ENCODE results near the gene ZIC5.
"Not testable (repeated sequence)": the region's sequence is repeated elsewhere in the genome, so short reads cannot be mapped to it uniquely, and the experiment has no call there.

ZIC5 gene

DNA sequence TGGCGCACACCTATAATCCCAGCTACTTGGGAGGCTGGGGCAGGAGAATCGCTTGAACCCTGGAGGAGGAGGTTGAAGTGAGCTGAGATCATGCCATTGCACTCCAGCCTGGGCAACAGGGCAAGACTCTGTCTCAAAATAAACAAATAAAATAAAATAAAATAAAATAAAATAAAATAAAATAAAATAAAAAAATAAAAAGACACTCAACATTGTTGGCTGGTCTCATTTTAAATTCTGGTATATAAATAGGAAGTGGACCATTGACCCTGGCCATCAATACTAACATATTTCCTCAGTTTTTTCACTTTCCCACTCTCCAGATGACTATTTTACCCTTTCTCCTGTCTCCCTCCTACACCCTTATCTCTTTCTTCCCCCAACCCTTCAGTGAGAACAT is 26.1 kb downstream of the ZIC5 start:
- H3K4me1 ChIP-seq (ENCODE audit: control insufficient read depth, insufficient read depth, low read length); H3K27ac ChIP-seq (ENCODE audit: low read length); H3K9ac ChIP-seq (ENCODE audit: low read length in 2 of 2); H3K4me3 ChIP-seq (ENCODE audit: low read length in 2 of 2); H3K36me3 ChIP-seq (ENCODE audit: control insufficient read depth in 2 of 2, insufficient read depth in 2 of 2, low read length in 2 of 2); H3K9me3 ChIP-seq (ENCODE audit: control insufficient read depth in 2 of 2, low read length in 2 of 2): not testable (repeated sequence)
- peaks cover 10 to 17% of the 10 kb centered on the region in 2 donors for H3K27me3 ChIP-seq (ENCODE audit: control insufficient read depth in 1 of 2, insufficient read depth in 2 of 2, low read length in 2 of 2)

DNA sequence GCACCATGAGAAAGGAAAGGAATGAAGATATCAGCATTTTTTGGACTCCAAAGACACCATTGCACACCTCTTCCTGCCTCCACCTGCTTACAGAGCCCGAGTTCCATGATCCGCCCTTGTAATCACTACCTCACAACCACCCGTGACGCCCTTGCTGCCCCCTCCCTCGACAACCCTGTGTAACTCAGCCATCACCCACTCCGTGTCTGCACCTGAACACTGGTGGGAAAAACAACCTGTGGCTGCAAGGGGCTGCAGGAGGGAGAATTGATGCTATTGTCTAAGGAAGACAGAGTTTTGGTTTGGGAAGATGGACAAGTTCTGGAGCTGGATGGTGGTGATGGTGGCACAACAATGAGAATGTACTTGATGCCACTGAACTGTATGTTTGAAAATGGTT is 27.0 kb downstream of the ZIC5 start:
- no peak overlapping the region for H3K9ac ChIP-seq (ENCODE audit: low read length in 2 of 2)
- no peaks in the 10 kb centered on the region for H3K36me3 ChIP-seq (ENCODE audit: control insufficient read depth in 2 of 2, insufficient read depth in 2 of 2, low read length in 2 of 2)
- H3K27me3 ChIP-seq (ENCODE audit: control insufficient read depth in 1 of 2, insufficient read depth in 2 of 2, low read length in 2 of 2) = peaks cover 10 to 21% of the 10 kb centered on the region in 2 donors

DNA sequence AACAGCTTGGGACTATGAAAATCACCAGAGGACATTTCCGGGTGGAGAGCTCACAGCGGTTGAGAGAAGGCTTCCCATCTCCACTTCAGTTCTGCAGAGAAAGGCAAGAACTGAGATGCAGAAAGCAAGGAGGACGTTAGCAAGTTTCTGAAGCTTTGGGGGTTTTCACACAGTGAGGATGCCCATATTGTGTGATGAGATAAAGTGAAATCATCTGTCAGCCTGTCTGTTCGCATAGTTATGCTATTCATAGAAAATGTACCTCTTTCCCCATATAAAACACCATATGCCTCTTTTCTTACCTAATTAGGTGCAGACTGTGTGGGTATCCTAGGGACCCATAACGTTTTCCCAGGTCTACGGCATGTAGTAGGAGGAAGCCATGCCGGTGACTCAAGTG is 27.5 kb downstream of the ZIC5 start:
- no peaks in the 10 kb centered on the region for H3K36me3 ChIP-seq (ENCODE audit: control insufficient read depth in 2 of 2, insufficient read depth in 2 of 2, low read length in 2 of 2)
- no peak overlapping the region for H3K4me3 ChIP-seq (ENCODE audit: low read length in 2 of 2)
- H3K9me3 ChIP-seq (ENCODE audit: control insufficient read depth in 2 of 2, low read length in 2 of 2) = no peaks in the 10 kb centered on the region
- H3K27ac ChIP-seq (ENCODE audit: low read length) = no peak overlapping the region
- peaks cover 10 to 24% of the 10 kb centered on the region in 2 donors for H3K27me3 ChIP-seq (ENCODE audit: control insufficient read depth in 1 of 2, insufficient read depth in 2 of 2, low read length in 2 of 2)
- no peak overlapping the region for H3K9ac ChIP-seq (ENCODE audit: low read length in 2 of 2)
- no peaks in the 10 kb centered on the region for H3K4me1 ChIP-seq (ENCODE audit: control insufficient read depth, insufficient read depth, low read length)

More for the DNA sequence above, 27.0 kb downstream of the ZIC5 start:
- Histone ChIP-seq H3K4me1 (ENCODE audit: control insufficient read depth, insufficient read depth, low read length) (no peaks in the 10 kb centered on the region), H3K4me3 (ENCODE audit: low read length in 2 of 2) (no peak overlapping the region), H3K27ac (ENCODE audit: low read length) (no peak overlapping the region), H3K9me3 (ENCODE audit: control insufficient read depth in 2 of 2, low read length in 2 of 2) (no peaks in the 10 kb centered on the region)

DNA sequence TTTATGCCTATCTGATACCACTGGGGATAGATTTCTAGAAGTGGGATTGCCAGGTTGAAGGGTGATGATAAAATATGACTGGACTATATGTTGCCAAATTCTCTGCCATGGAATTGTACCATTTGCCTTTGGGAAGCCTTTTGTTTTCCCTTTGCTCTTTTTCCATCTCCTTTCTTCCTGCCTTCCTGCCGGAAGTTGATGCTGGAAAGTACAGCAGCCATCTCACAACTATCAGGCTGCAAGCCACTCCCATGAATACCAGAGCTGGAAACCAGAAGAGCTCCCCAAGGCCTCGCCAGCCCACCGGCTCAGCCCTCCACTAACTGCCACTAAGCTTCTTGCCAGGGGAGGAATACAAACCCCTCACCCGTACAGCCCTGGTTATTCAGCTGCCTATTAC is 29.7 kb downstream of the ZIC5 start:
- Histone ChIP-seq H3K9me3 (ENCODE audit: control insufficient read depth in 2 of 2, low read length in 2 of 2) (no peaks in the 10 kb centered on the region), H3K4me1 (ENCODE audit: control insufficient read depth, insufficient read depth, low read length) (no peaks in the 10 kb centered on the region), H3K27ac (ENCODE audit: low read length) (no peak overlapping the region), H3K36me3 (ENCODE audit: control insufficient read depth in 2 of 2, insufficient read depth in 2 of 2, low read length in 2 of 2) (no peaks in the 10 kb centered on the region), H3K4me3 (ENCODE audit: low read length in 2 of 2) (no peak overlapping the region), H3K27me3 (ENCODE audit: control insufficient read depth in 1 of 2, insufficient read depth in 2 of 2, low read length in 2 of 2) (peaks cover 8 to 30% of the 10 kb centered on the region in 2 donors), H3K9ac (ENCODE audit: low read length in 2 of 2) (no peak overlapping the region)

DNA sequence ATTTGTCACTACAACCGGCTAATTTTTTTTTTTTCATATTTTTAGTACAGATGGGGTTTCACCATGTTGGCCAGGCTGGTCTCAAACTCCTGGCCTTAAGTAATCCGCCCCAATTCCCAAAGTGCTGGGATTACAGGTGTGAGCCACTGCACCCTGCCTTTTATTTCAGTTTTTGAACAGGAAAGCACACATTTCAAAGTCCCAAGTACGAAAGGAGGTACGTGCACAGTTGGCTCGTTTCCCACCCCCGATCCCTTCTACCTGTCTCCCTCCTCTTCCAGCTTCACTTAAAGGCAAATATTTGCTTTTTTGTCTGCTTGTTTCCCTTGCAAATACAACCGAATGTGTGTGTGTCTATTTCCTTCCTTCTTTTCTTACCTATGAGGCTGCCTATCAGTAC is 30.5 kb downstream of the ZIC5 start:
- Histone ChIP-seq H3K36me3 (ENCODE audit: control insufficient read depth in 2 of 2, insufficient read depth in 2 of 2, low read length in 2 of 2) (no peaks in the 10 kb centered on the region), H3K4me3 (ENCODE audit: low read length in 2 of 2) (no peak overlapping the region), H3K9ac (ENCODE audit: low read length in 2 of 2) (no peak overlapping the region), H3K9me3 (ENCODE audit: control insufficient read depth in 2 of 2, low read length in 2 of 2) (no peaks in the 10 kb centered on the region), H3K4me1 (ENCODE audit: control insufficient read depth, insufficient read depth, low read length) (no peaks in the 10 kb centered on the region), H3K27me3 (ENCODE audit: control insufficient read depth in 1 of 2, insufficient read depth in 2 of 2, low read length in 2 of 2) (peaks cover 8 to 25% of the 10 kb centered on the region in 2 donors), H3K27ac (ENCODE audit: low read length) (no peak overlapping the region)

DNA sequence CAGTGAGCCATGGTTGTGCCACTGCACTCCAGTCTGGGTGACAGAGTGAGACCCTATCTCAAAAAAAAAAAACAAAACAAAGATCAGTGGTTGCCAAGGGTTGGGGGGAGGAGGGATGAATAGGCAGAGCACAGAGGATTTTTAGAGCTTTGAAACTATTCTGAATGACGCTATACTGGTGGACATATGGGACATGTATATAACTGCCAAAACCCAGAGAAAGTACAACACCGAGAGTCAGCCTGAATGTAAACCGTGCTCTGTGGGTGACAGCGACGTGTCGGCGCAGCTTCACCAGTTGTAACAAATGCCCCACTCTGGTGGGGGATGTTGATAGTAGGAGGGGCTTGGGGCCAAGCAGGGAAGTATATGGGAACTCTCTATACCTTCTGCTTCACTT is 32.9 kb downstream of the ZIC5 start:
- H3K36me3 ChIP-seq (ENCODE audit: control insufficient read depth in 2 of 2, insufficient read depth in 2 of 2, low read length in 2 of 2) = no peaks in the 10 kb centered on the region
- peaks cover 5 to 20% of the 10 kb centered on the region in 2 donors for H3K27me3 ChIP-seq (ENCODE audit: control insufficient read depth in 1 of 2, insufficient read depth in 2 of 2, low read length in 2 of 2)
- no peak overlapping the region for H3K9ac ChIP-seq (ENCODE audit: low read length in 2 of 2)
- peaks cover 0 to 2% of the 10 kb centered on the region in 2 donors for H3K9me3 ChIP-seq (ENCODE audit: control insufficient read depth in 2 of 2, low read length in 2 of 2)
- no peaks in the 10 kb centered on the region for H3K4me1 ChIP-seq (ENCODE audit: control insufficient read depth, insufficient read depth, low read length)
- no peak overlapping the region for H3K27ac ChIP-seq (ENCODE audit: low read length)
- H3K4me3 ChIP-seq (ENCODE audit: low read length in 2 of 2) = no peak overlapping the region

DNA sequence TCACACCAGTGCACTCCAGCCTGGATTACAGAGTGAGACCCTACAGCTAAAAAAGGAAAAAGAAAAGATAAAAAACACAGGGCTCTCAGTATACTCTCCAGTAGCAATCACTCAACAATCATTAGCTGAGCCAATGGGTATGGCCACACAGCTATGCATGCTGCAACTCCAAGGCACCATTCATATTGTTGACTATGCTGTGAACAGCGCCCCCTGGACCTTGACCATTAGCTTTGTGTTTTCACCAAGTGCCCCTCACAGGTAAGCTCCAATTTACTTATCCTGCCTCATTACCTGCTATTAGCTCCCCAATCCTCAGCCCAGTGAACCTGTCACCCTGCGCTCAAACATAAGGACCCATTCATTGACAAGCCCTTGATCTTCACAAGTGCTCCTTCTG is 35.8 kb downstream of the ZIC5 start:
- no peak overlapping the region for H3K4me3 ChIP-seq (ENCODE audit: low read length in 2 of 2)
- no peaks in the 10 kb centered on the region for H3K4me1 ChIP-seq (ENCODE audit: control insufficient read depth, insufficient read depth, low read length)
- no peak overlapping the region for H3K27ac ChIP-seq (ENCODE audit: low read length)
- H3K27me3 ChIP-seq (ENCODE audit: control insufficient read depth in 1 of 2, insufficient read depth in 2 of 2, low read length in 2 of 2) = peaks cover 0 to 17% of the 10 kb centered on the region in 2 donors
- no peaks in the 10 kb centered on the region for H3K36me3 ChIP-seq (ENCODE audit: control insufficient read depth in 2 of 2, insufficient read depth in 2 of 2, low read length in 2 of 2)
- no peak overlapping the region for H3K9ac ChIP-seq (ENCODE audit: low read length in 2 of 2)
- peaks cover 0 to 2% of the 10 kb centered on the region in 2 donors for H3K9me3 ChIP-seq (ENCODE audit: control insufficient read depth in 2 of 2, low read length in 2 of 2)

DNA sequence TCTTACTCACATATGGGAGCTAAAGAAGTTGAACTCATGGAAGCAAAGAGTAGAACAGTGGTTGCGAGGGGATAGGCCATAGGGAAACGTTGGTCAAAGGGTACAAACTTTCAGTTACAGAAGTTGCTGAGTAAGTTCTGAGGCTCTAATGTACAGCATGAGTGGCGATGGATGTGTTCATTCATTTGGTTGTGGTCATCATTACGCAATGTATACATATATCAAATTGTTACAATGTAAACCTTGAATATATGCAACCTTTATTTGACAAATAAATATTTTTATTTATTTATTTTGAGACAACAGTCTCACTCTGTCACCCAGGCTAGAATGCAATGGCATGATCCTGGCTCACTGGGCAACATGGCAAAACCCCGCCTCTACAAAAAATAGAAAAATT is 38.7 kb downstream of the ZIC5 start:
- peaks cover 0 to 2% of the 10 kb centered on the region in 2 donors for H3K9me3 ChIP-seq (ENCODE audit: control insufficient read depth in 2 of 2, low read length in 2 of 2)
- no peaks in the 10 kb centered on the region for H3K36me3 ChIP-seq (ENCODE audit: control insufficient read depth in 2 of 2, insufficient read depth in 2 of 2, low read length in 2 of 2)
- H3K4me1 ChIP-seq (ENCODE audit: control insufficient read depth, insufficient read depth, low read length) = no peaks in the 10 kb centered on the region
- H3K4me3 ChIP-seq (ENCODE audit: low read length in 2 of 2) = no peak overlapping the region
- H3K27ac ChIP-seq (ENCODE audit: low read length) = no peak overlapping the region
- H3K27me3 ChIP-seq (ENCODE audit: control insufficient read depth in 1 of 2, insufficient read depth in 2 of 2, low read length in 2 of 2) = peaks cover 0 to 9% of the 10 kb centered on the region in 2 donors
- H3K9ac ChIP-seq (ENCODE audit: low read length in 2 of 2) = no peak overlapping the region

DNA sequence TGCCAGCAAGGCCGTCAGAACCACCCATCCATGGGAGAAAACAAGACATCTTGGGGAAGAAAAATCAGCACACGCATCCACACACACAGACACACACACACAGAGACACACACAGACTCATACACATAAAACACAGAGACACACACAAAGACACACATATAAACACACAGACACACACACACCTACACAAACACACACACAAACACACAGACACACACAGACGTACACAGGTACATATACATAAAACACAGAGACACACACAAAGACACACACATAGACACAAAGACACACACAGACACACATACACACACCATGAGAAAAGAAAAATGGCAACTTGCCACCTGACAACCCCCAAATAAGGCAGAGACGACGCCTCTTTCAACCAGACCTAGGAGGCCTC is 40.6 kb downstream of the ZIC5 start:
- Histone ChIP-seq H3K36me3 (ENCODE audit: control insufficient read depth in 2 of 2, insufficient read depth in 2 of 2, low read length in 2 of 2) (no peaks in the 10 kb centered on the region), H3K9me3 (ENCODE audit: control insufficient read depth in 2 of 2, low read length in 2 of 2) (peaks cover 0 to 2% of the 10 kb centered on the region in 2 donors), H3K27ac (ENCODE audit: low read length) (no peak overlapping the region), H3K4me3 (ENCODE audit: low read length in 2 of 2) (no peak overlapping the region), H3K4me1 (ENCODE audit: control insufficient read depth, insufficient read depth, low read length) (no peaks in the 10 kb centered on the region), H3K9ac (ENCODE audit: low read length in 2 of 2) (no peak overlapping the region), H3K27me3 (ENCODE audit: control insufficient read depth in 1 of 2, insufficient read depth in 2 of 2, low read length in 2 of 2) (peaks cover 4 to 11% of the 10 kb centered on the region in 2 donors)

DNA sequence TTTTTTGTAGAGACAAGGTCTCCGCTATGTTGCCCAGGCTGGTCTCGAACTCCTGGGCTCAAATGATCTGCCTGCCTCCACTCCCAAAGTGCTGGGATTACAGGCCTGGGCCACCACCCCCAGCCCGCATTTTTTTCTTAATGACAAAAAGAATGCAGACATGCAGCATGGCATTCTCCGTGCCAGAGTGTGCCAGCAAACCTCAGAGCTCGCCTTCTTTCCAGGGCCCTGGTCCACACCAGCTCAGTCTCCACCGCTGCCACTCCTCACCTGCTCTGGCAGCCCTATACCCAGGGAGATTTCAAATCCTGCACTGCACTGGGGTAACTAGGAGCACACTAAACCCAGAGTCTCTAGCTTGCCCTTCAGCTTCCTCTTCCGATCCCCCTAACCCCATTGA is 41.7 kb downstream of the ZIC5 start:
- peaks cover 10 to 15% of the 10 kb centered on the region in 2 donors for H3K27me3 ChIP-seq (ENCODE audit: control insufficient read depth in 1 of 2, insufficient read depth in 2 of 2, low read length in 2 of 2)
- no peak overlapping the region for H3K9ac ChIP-seq (ENCODE audit: low read length in 2 of 2)
- no peak overlapping the region for H3K4me3 ChIP-seq (ENCODE audit: low read length in 2 of 2)
- H3K36me3 ChIP-seq (ENCODE audit: control insufficient read depth in 2 of 2, insufficient read depth in 2 of 2, low read length in 2 of 2) = no peaks in the 10 kb centered on the region
- H3K27ac ChIP-seq (ENCODE audit: low read length) = no peak overlapping the region
- no peaks in the 10 kb centered on the region for H3K9me3 ChIP-seq (ENCODE audit: control insufficient read depth in 2 of 2, low read length in 2 of 2)
- H3K4me1 ChIP-seq (ENCODE audit: control insufficient read depth, insufficient read depth, low read length) = no peaks in the 10 kb centered on the region

DNA sequence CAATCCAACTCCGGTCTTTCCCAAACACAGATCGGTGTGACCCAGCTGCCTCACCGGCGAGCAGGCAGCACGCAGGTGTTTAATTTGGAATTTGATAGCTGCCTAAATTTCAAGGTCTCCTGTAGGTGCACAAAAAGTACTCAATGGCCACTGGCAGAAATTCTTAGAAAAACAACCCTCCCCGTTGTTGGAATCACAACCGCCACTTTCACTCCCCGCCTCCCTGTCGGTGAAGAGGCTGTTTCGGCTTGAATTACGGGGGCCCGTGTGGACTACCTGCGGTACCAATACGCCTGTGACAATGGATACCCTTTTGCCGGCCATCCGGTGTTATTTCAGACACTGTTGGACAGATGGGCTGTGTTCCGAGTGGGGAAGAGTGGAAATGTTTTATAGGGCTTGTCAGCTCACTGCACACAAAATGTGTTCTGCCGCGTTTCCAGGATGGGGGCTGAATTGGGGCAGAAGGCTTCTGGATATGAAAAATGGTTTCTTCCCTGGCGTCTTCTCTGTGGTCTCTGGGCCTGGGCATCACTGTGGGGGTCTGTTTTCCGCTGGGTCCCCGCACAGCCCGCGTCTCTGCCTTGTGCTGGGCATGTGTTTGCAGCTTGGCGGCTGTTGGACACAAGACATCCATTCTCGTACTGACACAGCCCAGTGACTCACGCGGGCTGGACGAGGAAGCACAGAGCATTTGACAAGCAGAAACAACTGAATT is 45.4 kb downstream of the ZIC5 start:
- no peaks in the 10 kb centered on the region for H3K4me1 ChIP-seq (ENCODE audit: control insufficient read depth, insufficient read depth, low read length)

More for the DNA sequence above, 45.4 kb downstream of the ZIC5 start:
- Histone ChIP-seq H3K4me3 (ENCODE audit: low read length in 2 of 2) (peak overlapping the region in 1 of 2 donors; percentile 12), H3K9me3 (ENCODE audit: control insufficient read depth in 2 of 2, low read length in 2 of 2) (peaks cover 0 to 6% of the 10 kb centered on the region in 2 donors), H3K27me3 (ENCODE audit: control insufficient read depth in 1 of 2, insufficient read depth in 2 of 2, low read length in 2 of 2) (peaks cover 10 to 23% of the 10 kb centered on the region in 2 donors), H3K9ac (ENCODE audit: low read length in 2 of 2) (no peak overlapping the region), H3K27ac (ENCODE audit: low read length) (no peak overlapping the region), H3K36me3 (ENCODE audit: control insufficient read depth in 2 of 2, insufficient read depth in 2 of 2, low read length in 2 of 2) (no peaks in the 10 kb centered on the region)
